HG02623 (cell line): ENCODE results near the gene PRCC.
"Not testable (repeated sequence)": the region's sequence is repeated elsewhere in the genome, so short reads cannot be mapped to it uniquely, and the experiment has no call there.

Experiments
- ATAC-seq: cut with Tn5 transposase; IDR thresholded peaks from one replicate; pipeline ENCODE4 v1.9.1; 2021; ENCODE audit warnings: moderate library complexity; ENCODE audit not compliant: unreplicated experiment

Gene PRCC

DNA sequence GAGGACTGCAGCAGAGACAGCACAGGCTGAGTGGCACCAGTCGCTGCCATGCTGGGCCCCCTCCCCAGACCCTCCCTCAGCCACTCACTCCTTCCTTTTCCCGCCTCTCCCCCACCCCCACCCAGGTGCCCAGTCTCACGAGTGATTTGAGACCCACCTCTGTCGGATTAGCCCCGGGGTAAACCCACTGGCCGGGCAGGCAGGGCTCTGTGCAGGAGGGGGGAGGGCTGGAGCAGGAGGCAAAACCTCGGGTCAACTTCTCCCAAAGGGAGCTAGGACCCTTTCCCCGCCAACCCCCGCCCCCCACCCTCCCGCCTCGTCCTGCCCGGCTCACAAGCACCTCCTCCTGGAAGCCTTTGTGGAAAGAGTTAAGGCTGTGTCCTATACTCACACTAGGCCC, 23.0 kb upstream of the PRCC start:
- ATAC-seq: no peak

DNA sequence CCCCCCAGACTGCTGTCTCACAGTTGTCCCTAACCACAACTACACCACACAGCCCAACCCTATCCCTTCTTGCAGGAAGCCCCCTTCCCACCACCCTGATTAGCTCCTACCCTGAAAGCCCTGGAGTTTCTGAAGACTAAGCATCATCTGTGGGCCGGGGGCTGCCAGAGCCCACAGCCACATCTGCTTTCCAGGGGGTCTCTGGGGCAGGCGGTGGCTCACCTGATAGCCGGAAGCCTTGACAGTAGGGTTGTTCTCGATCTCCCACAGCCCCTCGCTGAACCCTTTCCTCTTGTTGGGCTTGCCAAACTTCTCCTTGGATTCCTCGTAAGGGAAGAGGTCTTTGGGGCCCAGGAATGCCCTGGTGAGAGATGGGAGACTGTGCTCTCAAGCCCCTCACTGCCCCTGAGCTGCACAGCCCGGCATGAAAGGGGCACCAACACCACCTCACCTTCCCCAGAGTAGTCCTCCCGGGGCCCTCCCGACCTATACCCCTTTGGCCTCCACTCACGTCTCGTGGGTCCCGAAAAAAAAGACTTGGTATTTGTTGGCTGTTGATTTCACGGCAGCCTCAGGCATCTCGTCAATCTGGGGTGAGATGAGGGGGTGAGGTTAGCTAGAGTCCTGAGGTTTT, 22.4 kb upstream of the PRCC start:
- no peak for ATAC-seq

DNA sequence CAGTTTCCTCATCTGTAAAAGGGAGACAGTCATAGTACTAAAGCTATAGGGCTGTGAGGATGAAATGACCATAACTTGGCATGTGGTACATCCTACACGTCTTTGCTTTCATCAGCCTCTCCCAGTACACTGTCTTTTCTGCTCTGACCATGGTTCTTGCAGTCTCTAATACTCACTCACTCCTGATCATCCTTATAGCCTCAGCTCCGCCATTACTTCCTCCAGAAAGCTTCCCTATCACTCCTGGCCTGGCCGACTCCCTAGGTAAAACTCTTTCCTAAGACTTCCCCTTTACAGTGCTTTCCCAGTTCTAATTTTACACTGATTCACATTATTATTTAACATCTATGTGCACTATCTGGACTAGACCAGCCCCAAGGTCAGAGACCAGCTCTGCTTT, 21.5 kb upstream of the PRCC start:
- no peak for ATAC-seq

DNA sequence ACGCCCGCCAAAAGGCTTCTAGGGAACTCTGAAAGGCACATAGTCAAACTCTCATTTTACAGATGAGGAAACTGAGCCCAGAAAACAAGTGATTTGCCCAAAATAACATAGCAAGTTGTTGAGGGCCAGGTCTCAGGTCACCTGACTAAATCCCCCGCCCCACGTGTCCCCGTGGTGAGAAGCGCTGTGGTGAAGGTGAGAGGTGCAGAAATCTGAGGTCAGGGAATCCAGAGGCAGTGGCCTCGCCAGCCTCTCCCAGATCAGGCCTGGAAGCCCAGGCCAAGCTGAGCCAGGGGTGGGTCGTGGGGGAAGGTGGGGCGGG, 21.0 kb upstream of the PRCC start:
- ATAC-seq: no peak

- ATAC-seq: no peak
Observed at GRCh38 chr1:156746728-156747631, 20.4 kb upstream of the PRCC start.

DNA sequence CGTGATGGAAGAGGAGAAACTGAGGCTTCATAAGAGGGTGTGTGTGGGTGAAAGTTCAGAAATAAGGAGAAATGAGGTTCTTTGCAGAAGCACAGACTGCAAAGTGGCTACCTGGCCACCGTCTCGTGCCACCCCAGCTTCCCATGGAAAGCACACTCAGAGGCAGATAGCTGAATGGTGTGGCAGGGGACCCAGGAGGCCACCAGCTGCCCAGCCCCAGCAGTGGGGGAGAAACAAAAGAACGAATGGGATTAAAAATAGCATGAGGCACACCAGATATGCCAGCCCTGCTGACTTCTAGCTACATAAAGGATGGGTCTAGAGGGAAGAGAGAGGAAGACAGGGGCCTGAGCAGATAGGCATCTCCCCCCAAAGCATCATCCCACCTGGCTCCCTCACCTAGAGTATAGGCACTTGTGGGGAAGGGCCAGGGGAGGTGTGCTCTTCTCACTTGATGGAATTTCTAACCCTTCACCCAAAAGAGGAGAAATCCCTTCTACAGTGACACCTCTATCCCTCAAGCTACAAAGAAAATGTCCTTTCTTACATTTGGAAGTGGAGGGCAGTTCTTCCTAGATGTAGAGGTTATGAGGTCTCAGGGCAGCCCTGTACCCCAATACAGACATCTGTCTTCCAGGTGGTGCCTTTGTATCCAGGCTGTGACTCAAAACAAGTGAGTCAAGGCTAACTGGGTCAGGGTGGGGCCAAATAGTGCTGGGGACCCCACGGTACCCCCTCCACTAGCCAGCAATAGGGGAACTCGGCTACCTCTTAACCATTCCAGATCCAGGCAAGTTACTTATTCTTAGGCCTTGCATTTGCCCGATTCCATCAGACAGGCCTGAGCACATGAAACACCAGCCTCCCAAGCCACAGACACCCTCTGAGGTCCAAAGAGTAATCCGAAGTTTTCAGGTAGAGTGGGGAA, 19.3 kb upstream of the PRCC start:
- ATAC-seq: no peak

GRCh38 chr1:156748670-156749418, 18.5 kb upstream of the PRCC start:
- ATAC-seq: no peak

GRCh38 chr1:156749419-156750118, 17.8 kb upstream of the PRCC start:
- no peak for ATAC-seq

DNA sequence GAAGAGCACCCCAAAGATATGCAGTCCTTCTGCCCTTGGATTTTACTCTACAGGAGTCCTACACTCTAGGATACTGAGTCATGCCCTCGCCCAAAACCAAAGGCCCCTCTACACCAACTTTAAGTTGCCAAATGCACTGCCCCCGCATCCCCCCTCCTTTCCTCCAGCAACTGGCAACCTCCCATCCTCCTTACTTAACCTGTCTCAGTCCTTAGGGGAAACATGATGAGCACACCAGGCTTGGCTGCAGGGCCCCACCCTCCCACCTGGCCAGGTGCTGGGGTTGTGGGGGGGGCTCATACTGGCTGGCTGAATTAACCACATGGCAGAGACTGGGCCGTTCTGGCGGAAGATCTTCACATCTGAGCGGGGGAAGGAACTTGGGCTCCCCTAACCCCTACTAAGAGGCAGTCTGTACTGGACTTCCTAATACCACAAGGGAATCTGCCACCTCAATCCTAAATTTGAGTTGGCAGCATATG, 17.1 kb upstream of the PRCC start:
- ATAC-seq: no peak

- peak; percentile 12 for ATAC-seq
Observed at GRCh38 chr1:156750711-156751450, 16.5 kb upstream of the PRCC start.

GRCh38 chr1:156751451-156751756, 15.9 kb upstream of the PRCC start, which contains the start of gene HDGF:
HDGF (minus strand) TSS chr1:156751675; CDS start chr1:156751429, 246 bp downstream.
- ATAC-seq: no peak

GRCh38 chr1:156751757-156752481, 15.4 kb upstream of the PRCC start:
- peak; percentile 51 for ATAC-seq

DNA sequence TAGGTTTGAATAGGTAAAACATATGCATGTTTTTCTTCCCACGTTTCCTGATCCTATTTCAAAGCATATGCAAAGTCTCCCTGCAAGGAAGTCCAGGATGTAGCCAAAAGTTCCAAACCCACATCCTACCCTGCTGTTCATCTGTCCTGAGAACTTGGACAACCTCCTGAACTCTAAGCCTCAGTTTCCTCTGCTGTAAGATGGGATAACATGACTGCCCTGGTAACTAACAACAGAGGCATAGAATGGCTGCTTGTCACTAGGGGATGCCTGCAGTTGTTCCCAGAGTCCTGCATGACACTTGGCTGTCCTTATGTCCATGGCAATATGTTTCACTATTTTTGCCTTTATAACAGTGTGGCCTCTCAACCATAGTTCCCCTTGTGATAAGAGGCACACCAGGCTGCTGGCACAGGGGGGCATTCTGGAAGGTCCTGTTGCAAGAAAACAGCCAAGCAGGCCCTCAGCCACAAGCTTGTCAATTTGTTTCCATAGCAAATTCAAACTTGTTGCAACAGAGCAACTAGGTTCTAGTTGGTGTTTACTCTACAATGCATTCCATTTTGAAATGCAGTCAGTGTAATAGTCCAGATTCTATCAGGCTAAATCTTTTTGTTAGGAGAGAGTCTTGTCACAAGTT, 14.4 kb upstream of the PRCC start:
- ATAC-seq: no peak

- no peak for ATAC-seq
Observed at GRCh38 chr1:156754219-156754618, 13.1 kb upstream of the PRCC start.

GRCh38 chr1:156755527-156755950, 11.8 kb upstream of the PRCC start:
- ATAC-seq: no peak

- ATAC-seq: no peak
Observed at GRCh38 chr1:156756355-156756754, 11.0 kb upstream of the PRCC start.

- ATAC-seq: not testable (repeated sequence)
Observed at GRCh38 chr1:156757572-156758253, 9.6 kb upstream of the PRCC start.
